ENCODE measurements around the gene RNFT2.

Gene RNFT2

DNA sequence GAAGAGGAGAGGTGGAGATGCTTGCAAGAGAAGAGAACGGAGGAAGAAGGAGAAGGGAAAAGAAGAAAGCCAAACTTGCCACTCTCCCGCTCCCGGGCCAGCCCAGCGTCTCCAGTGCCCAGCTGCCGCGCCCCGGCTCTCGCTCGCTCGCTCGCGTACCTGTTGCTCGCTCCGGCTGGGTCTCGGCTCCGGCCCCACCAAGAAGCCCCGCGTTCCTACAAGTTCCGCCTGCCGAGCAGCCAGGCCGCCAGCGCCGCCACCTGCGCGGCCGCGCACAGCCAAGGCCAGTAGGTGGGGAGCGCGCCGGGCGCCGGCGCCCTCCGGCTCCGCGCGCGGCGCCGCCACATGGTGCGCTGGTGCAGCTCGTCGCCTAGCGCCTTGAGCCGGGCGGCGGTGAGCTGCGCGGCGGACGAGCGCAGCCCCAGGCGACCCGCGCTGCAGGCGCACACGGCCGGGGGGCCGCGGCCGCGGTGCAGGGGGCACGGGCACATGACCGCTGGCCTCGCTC is 142.8 kb downstream of the RNFT2 start:
- DNase-seq, result no peak

- no peak for DNase-seq
Observed at GRCh38 chr12:116881325-116881876, 143.3 kb downstream of the RNFT2 start, which contains the start of gene HRK. Gene HRK, minus strand, starts transcription at chr12:116881441. Its CDS starts 134 bp downstream, at chr12:116881307.

DNA sequence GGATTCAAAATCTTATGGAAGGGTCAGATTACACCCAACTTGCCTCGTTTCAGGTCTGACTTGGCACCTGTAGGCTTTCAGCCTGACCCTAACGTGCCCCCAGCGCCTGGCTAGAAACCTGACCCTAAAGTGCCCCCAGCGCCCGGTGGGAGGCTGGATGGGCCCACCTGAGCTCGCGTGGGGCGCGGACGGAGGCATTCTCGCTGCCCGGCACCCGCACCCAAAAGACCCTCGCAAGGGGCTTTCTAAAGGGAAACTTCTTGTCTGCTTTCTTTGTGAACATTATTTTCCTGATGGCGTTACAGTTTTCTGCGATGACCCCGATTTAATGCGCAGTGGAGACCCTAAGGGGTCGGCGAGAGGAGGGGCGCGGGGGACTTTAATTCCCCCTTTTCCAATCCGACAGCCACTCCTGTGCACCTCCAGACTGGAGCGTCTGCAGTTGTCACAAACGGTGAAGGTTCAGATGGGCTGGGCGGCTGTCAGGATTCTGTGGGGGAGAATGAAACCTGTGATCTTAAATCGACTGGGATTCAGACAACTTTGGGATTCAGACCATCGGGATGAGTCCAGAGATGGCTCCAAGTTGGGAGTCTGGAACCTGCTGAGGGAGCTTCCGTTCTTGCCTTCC is 143.9 kb downstream of the RNFT2 start:
- no peak for DNase-seq

DNA sequence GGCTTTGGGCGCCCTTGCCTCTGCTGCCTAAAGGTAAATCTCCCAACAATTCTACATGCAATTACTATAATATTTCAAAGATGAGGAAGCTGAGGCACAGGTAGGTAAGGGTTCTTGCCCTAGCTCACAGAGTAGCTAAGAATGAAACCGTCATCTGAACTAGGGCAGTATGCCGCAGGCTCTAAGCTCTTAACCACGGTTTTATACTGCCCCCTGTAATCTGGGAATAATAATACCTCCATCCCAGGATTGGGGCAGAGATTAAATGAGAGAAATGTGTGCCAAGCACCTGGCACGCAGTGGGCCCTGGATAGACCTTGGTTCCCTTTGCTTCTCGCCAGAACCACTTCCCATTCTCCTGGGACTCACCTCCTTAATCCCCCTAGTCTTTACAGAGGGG is 144.6 kb downstream of the RNFT2 start:
- DNase-seq, result no peak

GRCh38 chr12:116884871-116885270 is 146.8 kb downstream of the RNFT2 start:
- no peak for DNase-seq

DNA sequence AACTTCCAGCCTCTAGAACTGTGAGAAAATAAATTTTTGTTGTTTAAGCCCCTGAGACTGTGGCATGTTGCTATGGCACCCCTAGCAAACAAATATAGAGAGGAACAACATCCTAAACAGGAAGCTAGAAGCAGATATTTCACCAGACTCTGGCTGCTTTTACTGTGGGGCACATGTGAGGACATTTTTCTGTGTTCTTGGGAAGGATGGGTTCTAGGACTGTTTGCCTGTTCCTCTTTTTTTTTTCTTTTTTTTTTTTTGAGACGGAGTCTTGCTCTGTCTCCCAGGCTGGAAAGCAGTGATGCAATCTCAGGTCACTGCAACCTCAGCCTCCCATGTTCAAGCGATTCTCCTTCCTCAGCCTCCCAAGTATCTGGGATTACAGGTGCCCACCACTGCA is 147.4 kb downstream of the RNFT2 start:
- no peak for DNase-seq

DNA sequence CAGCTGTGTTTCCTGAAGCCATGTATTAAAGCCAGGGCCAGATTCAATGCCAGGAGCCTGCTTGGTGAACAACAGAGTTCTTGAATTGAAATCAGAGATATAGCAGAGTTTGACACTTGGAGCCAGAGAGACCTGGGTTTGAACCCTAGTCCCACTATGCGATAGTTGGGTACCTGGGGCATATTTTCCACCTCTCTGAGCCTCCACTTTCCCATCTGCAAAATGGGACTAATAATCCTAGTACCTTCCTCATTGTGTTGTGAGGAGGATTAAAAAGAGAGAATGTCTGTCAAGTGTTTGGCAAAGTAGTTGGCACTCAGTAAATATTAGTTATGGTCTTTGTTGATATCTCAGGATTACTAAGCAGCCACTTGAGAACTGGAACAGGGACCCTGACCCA is 149.1 kb downstream of the RNFT2 start:
- no peak for DNase-seq

- DNase-seq, result no peak
Observed at GRCh38 chr12:116887897-116888296, 149.8 kb downstream of the RNFT2 start.

DNA sequence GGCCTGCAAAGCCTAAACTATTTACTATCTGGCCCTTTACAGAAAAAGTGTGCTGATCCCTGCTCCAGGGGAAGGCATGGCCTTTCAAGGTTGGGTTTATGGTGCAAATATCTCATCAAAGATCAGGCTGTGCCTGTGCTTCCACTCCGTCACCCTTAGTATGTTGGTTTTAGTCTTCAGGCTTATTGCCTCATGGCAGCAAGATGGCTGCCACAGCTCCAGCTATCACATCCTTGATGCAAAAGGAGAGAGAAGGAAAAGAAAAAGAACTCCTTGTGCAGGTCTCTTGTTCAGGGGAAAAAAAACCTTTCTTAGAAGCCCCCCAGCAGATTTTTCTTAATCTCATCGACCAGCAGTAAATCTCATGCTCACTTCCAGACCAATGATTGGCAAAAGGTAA is 152.2 kb downstream of the RNFT2 start:
- no peak for DNase-seq

DNA sequence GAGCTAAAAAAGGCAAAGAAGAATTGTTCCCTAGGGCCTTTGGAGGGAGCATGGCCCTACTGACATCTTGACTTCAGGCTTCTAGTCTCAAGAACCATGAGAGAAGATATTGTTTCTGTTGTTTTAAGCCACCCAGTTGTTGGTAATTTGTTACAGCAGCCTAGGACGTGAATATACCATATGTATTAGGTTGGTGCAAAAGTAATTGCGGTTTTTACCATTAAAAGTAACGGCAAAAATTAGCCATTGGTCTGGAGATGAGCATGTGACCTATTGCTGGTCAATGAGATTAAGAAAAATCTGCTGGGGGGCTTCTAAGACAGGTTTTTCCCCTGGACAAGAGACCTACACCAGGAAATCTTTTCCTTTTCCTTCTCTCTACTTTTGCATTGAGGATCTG is 152.9 kb downstream of the RNFT2 start:
- DNase-seq, result no peak

DNA sequence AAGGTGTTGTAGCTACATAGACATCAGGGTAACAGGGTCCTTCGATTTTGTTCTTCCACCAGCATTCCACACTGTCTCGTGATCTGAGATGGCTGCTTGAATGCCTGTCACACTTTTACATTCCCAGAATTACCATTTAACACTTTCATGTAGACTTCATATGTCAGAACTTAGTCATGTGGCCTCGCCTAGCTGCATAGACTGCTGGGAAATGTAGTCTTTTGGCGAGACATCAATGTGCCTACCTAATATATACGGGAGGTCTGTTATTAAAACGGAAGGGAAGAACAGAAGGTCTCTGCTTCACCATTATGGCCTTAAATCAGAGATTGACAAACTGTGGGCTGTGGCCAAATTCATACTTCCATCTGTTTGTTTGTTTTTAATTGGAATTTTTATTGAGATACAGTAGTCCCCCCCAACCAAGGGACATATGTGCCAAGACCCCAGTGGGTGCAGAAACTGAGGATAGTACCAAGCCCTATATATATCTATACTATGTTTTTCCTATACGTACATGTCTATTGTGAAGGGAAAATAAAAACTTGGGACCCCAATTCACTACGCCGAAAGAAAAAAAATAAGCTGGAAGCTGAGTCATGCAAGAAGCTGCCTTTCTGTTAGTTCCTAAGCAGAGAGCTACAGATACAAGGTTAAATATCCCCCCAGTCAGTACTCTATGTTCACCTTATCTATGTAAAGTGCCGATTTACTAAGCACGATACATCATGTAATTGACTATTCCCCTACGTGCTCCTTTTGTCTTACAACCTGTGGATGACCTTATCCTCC is 154.4 kb downstream of the RNFT2 start:
- no peak for DNase-seq

DNA sequence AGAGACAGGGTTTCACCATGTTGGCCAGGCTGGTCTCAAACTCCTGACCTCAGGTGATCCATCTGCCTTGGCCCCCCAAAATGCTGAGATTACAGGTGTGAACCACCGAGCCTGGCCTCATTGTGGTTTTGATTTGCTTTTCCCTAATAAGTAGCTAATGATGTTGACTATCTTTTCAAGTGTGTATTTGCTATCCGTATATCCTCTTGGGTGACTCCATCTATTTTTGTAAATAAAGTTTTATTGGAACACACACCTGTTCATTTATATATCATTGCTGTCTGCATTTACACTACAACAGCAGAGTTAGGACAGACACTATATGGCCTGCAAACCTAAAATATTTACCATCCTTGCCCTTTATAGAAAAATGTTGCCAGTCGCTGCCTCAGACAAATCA is 156.8 kb downstream of the RNFT2 start:
- DNase-seq, result no peak

- no peak for DNase-seq
Observed at GRCh38 chr12:116896411-116896924, 158.4 kb downstream of the RNFT2 start.

GRCh38 chr12:116897476-116897875 is 159.4 kb downstream of the RNFT2 start:
- DNase-seq, result no peak

DNA sequence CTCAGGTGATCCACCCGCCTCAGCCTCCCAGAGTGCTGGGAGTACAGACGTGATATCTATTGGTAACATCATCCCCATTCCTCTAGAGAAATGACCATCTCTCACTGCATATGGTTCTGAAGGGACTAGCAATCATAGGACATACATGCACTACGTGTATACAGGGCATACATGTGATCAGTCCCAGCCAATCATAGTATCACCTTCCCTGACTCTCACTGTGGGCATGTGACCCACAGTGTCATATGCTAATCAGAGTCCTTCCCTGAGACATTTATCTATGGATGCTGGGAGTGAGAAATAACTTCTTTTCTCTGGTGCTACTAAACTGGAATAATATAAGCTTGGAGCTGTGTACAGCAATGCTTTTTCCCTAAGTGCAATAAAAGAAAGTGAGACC is 160.6 kb downstream of the RNFT2 start:
- DNase-seq, result no peak

GRCh38 chr12:116901612-116902011 is 163.5 kb downstream of the RNFT2 start:
- DNase-seq, result no peak
